Measurements from ENCODE around the gene GMPS.
"Not testable (repeated sequence)": the region's sequence is repeated elsewhere in the genome, so short reads cannot be mapped to it uniquely, and the experiment has no call there.

GMPS gene

GRCh38 chr3:155946178-155946577, 75.7 kb downstream of the GMPS start:
- DNase-seq, result no peak

- DNase-seq, result no peak
Measured at GRCh38 chr3:155948476-155948875, 78.0 kb downstream of the GMPS start.

GRCh38 chr3:155949453-155950217, 79.2 kb downstream of the GMPS start:
- no peak for DNase-seq

- DNase-seq, result no peak
Measured at GRCh38 chr3:155956508-155957411, 86.3 kb downstream of the GMPS start.

GRCh38 chr3:155957412-155957880, 87.0 kb downstream of the GMPS start:
- no peak for DNase-seq

GRCh38 chr3:155958676-155959075, 88.2 kb downstream of the GMPS start:
- DNase-seq, result no peak

GRCh38 chr3:155960060-155960459, 89.6 kb downstream of the GMPS start:
- DNase-seq, result no peak

- not testable (repeated sequence) for DNase-seq
Measured at GRCh38 chr3:155961044-155961443, 90.6 kb downstream of the GMPS start.

- no peak for DNase-seq
Measured at GRCh38 chr3:155963570-155963969, 93.1 kb downstream of the GMPS start.

GRCh38 chr3:155970398-155970797, 99.9 kb downstream of the GMPS start:
- no peak for DNase-seq

GRCh38 chr3:155972885-155973584, 102.6 kb downstream of the GMPS start:
- DNase-seq, result no peak

GRCh38 chr3:155978324-155978723, 107.9 kb downstream of the GMPS start:
- no peak for DNase-seq

GRCh38 chr3:155979746-155980145, 109.3 kb downstream of the GMPS start:
- no peak for DNase-seq

GRCh38 chr3:155981669-155982068, 111.2 kb downstream of the GMPS start:
- no peak for DNase-seq

- DNase-seq, result no peak
Measured at GRCh38 chr3:155983834-155984474, 113.5 kb downstream of the GMPS start.

GRCh38 chr3:155984791-155985417, 114.5 kb downstream of the GMPS start:
- no peak for DNase-seq

- no peak for DNase-seq
Measured at GRCh38 chr3:155989536-155989935, 119.1 kb downstream of the GMPS start.

GRCh38 chr3:155991212-155991611, 120.8 kb downstream of the GMPS start:
- DNase-seq, result no peak

- no peak for DNase-seq
Measured at GRCh38 chr3:155991847-155992246, 121.4 kb downstream of the GMPS start.

Measured in NCI-H187 treated with DMSO at 0.1 percent for 48 hours (cell line).